Measurements from ENCODE around the gene FHAD1. TPM values are rescaled to one million over a fixed set of nuclear protein-coding genes. Genes with fewer than 3 reads are reported as not detected.

The FHAD1 gene
- total RNA-seq, 1 experiment from 2014 or later = 1.9 TPM

GRCh38 chr1:15303935-15304334 is 56.9 kb downstream of the FHAD1 start:
- no peaks in the 10 kb centered on the region for H3K23me2 ChIP-seq (ENCODE audit: insufficient read length, low read depth, low read length, poor library complexity, severe bottlenecking)
- H3K4me3 Mint-ChIP-seq = no peak overlapping the region
- no peak overlapping the region for H3K56ac ChIP-seq (ENCODE audit: insufficient read length, low read depth, low read length)
- H2BK15ac ChIP-seq (ENCODE audit: low read depth, low read length) = no peak overlapping the region
- H3K36me3 Mint-ChIP-seq (ENCODE audit: insufficient read depth in 1 of 3, low read depth in 3 of 3) = peaks cover 7 to 22% (median 12%) of the 10 kb centered on the region in 3 experiments
- no peak overlapping the region for H2AFZ ChIP-seq (ENCODE audit: low read length)
- no peak overlapping the region for H2BK5ac ChIP-seq (ENCODE audit: insufficient read length, low read length)
- no peak overlapping the region for H3K27ac Mint-ChIP-seq
- no peak overlapping the region for H3K4me2 ChIP-seq (ENCODE audit: insufficient read depth, insufficient read length, low read length)
- no peak overlapping the region for H3K4ac ChIP-seq (ENCODE audit: low read depth, low read length)
- no peak overlapping the region for H2BK12ac ChIP-seq (ENCODE audit: insufficient read length, low read depth, low read length)
- no peak overlapping the region for H3K27ac ChIP-seq (ENCODE audit: insufficient read length, low read depth, low read length)
- peaks cover 16 to 24% of the 10 kb centered on the region in 2 experiments for H3K9me3 Mint-ChIP-seq
- WGBS (ENCODE audit: extremely low coverage, insufficient read length, low lambda C conversion rate) = no CpG with 5 or more reads among the region's 6 CpGs
- no peaks in the 10 kb centered on the region for H3K9me3 ChIP-seq (ENCODE audit: control insufficient read depth, low read depth, low read length)
- H4K91ac ChIP-seq (ENCODE audit: insufficient read length, low read depth, low read length) = no peak overlapping the region
- H3K23ac ChIP-seq (ENCODE audit: insufficient read length, low read depth, low read length) = no peak overlapping the region
- DNase-seq = no peak
- no peak overlapping the region for H3K9ac ChIP-seq (ENCODE audit: extremely low read depth, insufficient read length, low read length)
- H3K18ac ChIP-seq (ENCODE audit: insufficient read length, low read depth, low read length) = no peak overlapping the region
- peaks cover 10% of the 10 kb centered on the region for H3K27me3 Mint-ChIP-seq (ENCODE audit: low read depth)
- H2BK20ac ChIP-seq (ENCODE audit: low read depth, low read length, poor library complexity, severe bottlenecking) = no peak overlapping the region
- no peaks in the 10 kb centered on the region for H3K4me1 ChIP-seq (ENCODE audit: insufficient read depth, low read length)
- H4K8ac ChIP-seq (replicated peaks; ENCODE audit: insufficient read length, low read depth, low read length) = no peak overlapping the region
- no peak overlapping the region for H2AK5ac ChIP-seq (ENCODE audit: insufficient read length, low read length)
- H3K4me1 Mint-ChIP-seq = peaks cover 2% of the 10 kb centered on the region in 2 experiments; a peak in 1 of 4 replicates
- no peaks in the 10 kb centered on the region for H3K27me3 ChIP-seq (ENCODE audit: insufficient read depth, low read length)
- no peak overlapping the region for H2BK120ac ChIP-seq (ENCODE audit: low read depth, low read length, poor library complexity, severe bottlenecking)
- no peaks in the 10 kb centered on the region for H3K79me1 ChIP-seq (ENCODE audit: insufficient read depth, low read depth, low read length, poor library complexity, severe bottlenecking)
- TF ChIP-seq CTCF (conservative IDR thresholded peaks at IDR 0.05) = no peak
- H3K14ac ChIP-seq (ENCODE audit: insufficient read depth, low read length) = no peak overlapping the region
- H4K20me1 ChIP-seq (ENCODE audit: control insufficient read depth, insufficient read depth, insufficient read length) = no peaks in the 10 kb centered on the region
- no peak overlapping the region for H4K5ac ChIP-seq (ENCODE audit: insufficient read length, low read depth, low read length)
- no peak overlapping the region for H3T11ph ChIP-seq (ENCODE audit: low read length)
- H3K79me2 ChIP-seq (ENCODE audit: insufficient read depth, low read length) = no peaks in the 10 kb centered on the region
